ENCODE results near the gene RXRA.

The RXRA gene

GRCh38 chr9:134326724-134327601, 708 bp downstream of the RXRA start:
- DNase-seq: no peak

- no peak for DNase-seq
Observed at GRCh38 chr9:134327671-134328231, 1.5 kb downstream of the RXRA start.

- DNase-seq: no peak
Observed at GRCh38 chr9:134328341-134328840, 2.1 kb downstream of the RXRA start.

- DNase-seq: no peak
Observed at GRCh38 chr9:134328841-134329575, 2.8 kb downstream of the RXRA start.

- no peak for DNase-seq
Observed at GRCh38 chr9:134329576-134329855, 3.3 kb downstream of the RXRA start.

- no peak for DNase-seq
Observed at GRCh38 chr9:134329886-134330285, 3.6 kb downstream of the RXRA start.

GRCh38 chr9:134330590-134330989, 4.3 kb downstream of the RXRA start:
- DNase-seq: no peak

- no peak for DNase-seq
Observed at GRCh38 chr9:134331186-134332025, 5.2 kb downstream of the RXRA start.

GRCh38 chr9:134332266-134332665, 6.0 kb downstream of the RXRA start:
- no peak for DNase-seq

GRCh38 chr9:134332841-134333233, 6.6 kb downstream of the RXRA start:
- no peak for DNase-seq

GRCh38 chr9:134333234-134333873, 7.1 kb downstream of the RXRA start:
- DNase-seq: no peak

- no peak for DNase-seq
Observed at GRCh38 chr9:134333874-134334581, 7.8 kb downstream of the RXRA start.

GRCh38 chr9:134335061-134335460, 8.8 kb downstream of the RXRA start:
- DNase-seq: no peak

- no peak for DNase-seq
Observed at GRCh38 chr9:134335486-134336220, 9.4 kb downstream of the RXRA start.

GRCh38 chr9:134336228-134336627, 10.0 kb downstream of the RXRA start:
- DNase-seq: no peak

- DNase-seq: no peak
Observed at GRCh38 chr9:134336924-134337323, 10.7 kb downstream of the RXRA start.

GRCh38 chr9:134337469-134337868, 11.2 kb downstream of the RXRA start:
- no peak for DNase-seq

GRCh38 chr9:134338394-134339182, 12.3 kb downstream of the RXRA start:
- DNase-seq: no peak

GRCh38 chr9:134339183-134339806, 13.0 kb downstream of the RXRA start:
- no peak for DNase-seq

All from NCI-H1105 (cell line).